ENCODE data around the gene GJB5. TPM values are rescaled to one million over a fixed set of nuclear protein-coding genes. Genes with fewer than 3 reads are reported as not detected.

Gene GJB5
- total RNA-seq, 1 experiment from 2014 or later, result 18.1 TPM

DNA sequence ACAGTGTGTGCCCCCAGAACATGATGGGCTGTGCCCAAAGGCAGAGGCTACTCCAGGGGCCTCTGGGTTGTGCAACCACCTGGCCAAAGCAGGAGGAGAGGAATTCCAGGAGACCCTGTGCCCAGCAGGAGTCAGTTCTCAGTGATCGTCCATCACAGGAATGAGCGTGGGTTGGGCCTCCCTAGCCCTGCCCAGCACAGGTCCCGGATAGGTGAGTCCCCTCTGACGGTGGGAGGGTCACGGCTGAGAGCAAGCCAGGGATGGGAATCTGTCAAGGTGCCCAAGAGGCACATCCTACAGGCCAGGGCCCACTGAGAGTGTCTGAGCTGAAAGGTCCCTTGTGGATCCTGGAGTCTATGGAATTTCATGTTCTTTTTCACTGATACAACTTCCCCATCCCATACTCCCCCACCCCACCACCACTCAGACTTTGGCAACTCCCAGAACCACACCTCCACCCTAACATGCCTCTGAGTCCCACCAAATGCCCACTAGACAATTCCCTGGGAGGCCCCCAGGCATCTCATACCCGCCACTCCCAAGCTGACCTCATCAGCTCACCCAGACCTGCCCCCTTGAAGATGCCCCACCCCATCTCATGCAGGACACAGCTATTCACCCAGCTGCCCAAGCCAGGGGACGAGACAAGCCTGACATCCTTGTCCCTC is 7.8 kb downstream of the GJB5 start:
- no peaks in the 10 kb centered on the region for H3K27me3 ChIP-seq (ENCODE audit: insufficient read depth, low read depth)
- no peak for TF ChIP-seq EZH2 (IDR thresholded peaks at IDR 0.05; ENCODE audit: low read depth)
- TF ChIP-seq CTCF (conservative IDR thresholded peaks at IDR 0.05), result no peak
- ChIA-PET POLR2A (ENCODE audit: unreplicated experiment) (interaction anchor here (0.8 to 1.5 kb wide), 4 partner anchors 17 to 175 kb away, joined by 4 to 13 read pairs (median 6); no protein-coding TSS in a partner anchor), CTCF (interaction anchor here (0.6 to 1.6 kb wide), 3 partner anchors 19 to 1080 kb away, joined by 3 to 11 read pairs (median 3); partner anchors contain the start of gene GJB3)
- TSS peak; percentile 85 for BruUV-seq (replicated peaks)
- no peaks in the 10 kb centered on the region for H4K20me1 ChIP-seq (ENCODE audit: insufficient read depth)
- peak overlapping the region; percentile 89 for H3K27ac ChIP-seq
- intact Hi-C loops (cut with micrococcal nuclease; ENCODE audit: unreplicated experiment), result loop anchor here (1.0 kb wide), 1 partner anchor 19 kb away; the partner anchor contains the start of gene GJB3
- H3K79me2 ChIP-seq (ENCODE audit: low read depth), result no peaks in the 10 kb centered on the region
- H3K9me3 ChIP-seq (ENCODE audit: insufficient read depth, low read depth), result peaks cover 3% of the 10 kb centered on the region; the same call in 1 of the 2 replicates
- DNase-seq, result peak; percentile 72
- H3F3A ChIP-seq (ENCODE audit: insufficient read depth, low read depth), result peaks cover 35% of the 10 kb centered on the region
- no peak overlapping the region for H2AFZ ChIP-seq
- H3K36me3 ChIP-seq (ENCODE audit: low read depth), result no peaks in the 10 kb centered on the region
- peak overlapping the region; percentile 72 for H3K4me2 ChIP-seq
- no peaks in the 10 kb centered on the region for H3K9me2 ChIP-seq (ENCODE audit: insufficient read depth)
- peak overlapping the region; percentile 8; the same call in 1 of the 2 replicates for H3K4me3 ChIP-seq
- peaks cover 43% of the 10 kb centered on the region for H3K4me1 ChIP-seq (replicated peaks; ENCODE audit: insufficient read depth)

GRCh38 chr1:34763142-34763781 is 8.4 kb downstream of the GJB5 start:
- ChIA-PET CTCF (interaction anchor here (0.6 to 1.6 kb wide), 3 partner anchors 18 to 1081 kb away, joined by 3 to 11 read pairs (median 3); partner anchors contain the start of gene GJB3), POLR2A (ENCODE audit: unreplicated experiment) (interaction anchor here (0.8 to 1.5 kb wide), 4 partner anchors 16 to 176 kb away, joined by 4 to 13 read pairs (median 6); no protein-coding TSS in a partner anchor)
- Histone ChIP-seq H3K9me2 (ENCODE audit: insufficient read depth) (no peaks in the 10 kb centered on the region), H3K27me3 (ENCODE audit: insufficient read depth, low read depth) (no peaks in the 10 kb centered on the region), H3K4me1 (replicated peaks; ENCODE audit: insufficient read depth) (peaks cover 43% of the 10 kb centered on the region), H3K79me2 (ENCODE audit: low read depth) (no peaks in the 10 kb centered on the region), H3K4me3 (peak overlapping the region; percentile 8; the same call in 1 of the 2 replicates), H3K36me3 (ENCODE audit: low read depth) (no peaks in the 10 kb centered on the region), H3K4me2 (peak overlapping the region; percentile 72), H3K9me3 (ENCODE audit: insufficient read depth, low read depth) (peaks cover 3% of the 10 kb centered on the region; the same call in 1 of the 2 replicates), H3F3A (ENCODE audit: insufficient read depth, low read depth) (peaks cover 35% of the 10 kb centered on the region), H2AFZ (no peak overlapping the region), H3K27ac (peak overlapping the region; percentile 89), H4K20me1 (ENCODE audit: insufficient read depth) (no peaks in the 10 kb centered on the region)
- DNase-seq, result peak; percentile 71 to 99
- intact Hi-C loops (cut with micrococcal nuclease; ENCODE audit: unreplicated experiment), result loop anchor here (1.0 kb wide), 1 partner anchor 18 kb away; the partner anchor contains the start of gene GJB3
- BruUV-seq (replicated peaks), result no TSS peak
- TF ChIP-seq EZH2 (IDR thresholded peaks at IDR 0.05; ENCODE audit: low read depth) (no peak), CTCF (conservative IDR thresholded peaks at IDR 0.05) (no peak)

DNA sequence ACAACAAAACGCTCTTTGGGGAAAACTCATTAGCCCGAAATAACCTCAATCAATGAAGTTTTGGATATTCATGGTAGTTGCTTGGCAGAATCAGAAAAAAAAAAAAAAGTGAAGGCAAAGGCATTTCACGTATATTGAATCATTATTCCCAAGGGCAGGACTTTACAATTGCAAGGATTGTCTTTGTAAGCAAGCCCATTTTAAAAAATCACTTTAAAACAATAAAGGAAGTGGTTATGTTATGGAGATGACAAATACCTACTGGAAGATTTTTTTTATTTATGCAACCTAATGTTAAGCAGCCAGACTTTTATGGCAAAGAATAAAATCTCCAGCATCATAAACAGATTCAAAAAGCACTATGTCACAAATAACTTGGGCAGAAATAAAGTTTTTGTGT is 14.0 kb downstream of the GJB5 start:
- 0 out of 2 replicates have a peak, but pooled peaks cover 3% of the 10 kb centered on the region for H3K9me2 ChIP-seq (ENCODE audit: insufficient read depth)
- TF ChIP-seq CTCF (conservative IDR thresholded peaks at IDR 0.05) (no peak), EZH2 (IDR thresholded peaks at IDR 0.05; ENCODE audit: low read depth) (no peak)
- no peak for DNase-seq
- no peak overlapping the region for H3K27ac ChIP-seq
- CTCF ChIA-PET, result no interaction called here
- no peaks in the 10 kb centered on the region for H3K79me2 ChIP-seq (ENCODE audit: low read depth)
- intact Hi-C loops (cut with micrococcal nuclease; ENCODE audit: unreplicated experiment), result no loop called here
- no peaks in the 10 kb centered on the region for H4K20me1 ChIP-seq (ENCODE audit: insufficient read depth)
- no TSS peak for BruUV-seq (replicated peaks)
- H3K4me1 ChIP-seq (replicated peaks; ENCODE audit: insufficient read depth), result peaks cover 17% of the 10 kb centered on the region
- no peaks in the 10 kb centered on the region for H3K27me3 ChIP-seq (ENCODE audit: insufficient read depth, low read depth)
- peaks cover 11% of the 10 kb centered on the region for H3F3A ChIP-seq (ENCODE audit: insufficient read depth, low read depth)
- H3K4me3 ChIP-seq, result no peak overlapping the region
- H2AFZ ChIP-seq, result no peak overlapping the region
- POLR2A ChIA-PET (ENCODE audit: unreplicated experiment), result no interaction called here
- no peaks in the 10 kb centered on the region for H3K36me3 ChIP-seq (ENCODE audit: low read depth)
- peaks cover 3% of the 10 kb centered on the region; the same call in 1 of the 2 replicates for H3K9me3 ChIP-seq (ENCODE audit: insufficient read depth, low read depth)
- H3K4me2 ChIP-seq, result no peak overlapping the region
